Stimulated activated CD8-positive, alpha-beta memory T cell treated with anti-CD3 and anti-CD28 coated beads, Interleukin-15, amount 100 ng/mL, for 24 hours (primary cell): ENCODE results near the gene SEZ6L.

Experiments
- DNase-seq: peaks from one replicate; pipeline ENCODE4 v3.0.0-alpha.2; 2020; ENCODE audit warnings: low read depth

Gene SEZ6L

DNA sequence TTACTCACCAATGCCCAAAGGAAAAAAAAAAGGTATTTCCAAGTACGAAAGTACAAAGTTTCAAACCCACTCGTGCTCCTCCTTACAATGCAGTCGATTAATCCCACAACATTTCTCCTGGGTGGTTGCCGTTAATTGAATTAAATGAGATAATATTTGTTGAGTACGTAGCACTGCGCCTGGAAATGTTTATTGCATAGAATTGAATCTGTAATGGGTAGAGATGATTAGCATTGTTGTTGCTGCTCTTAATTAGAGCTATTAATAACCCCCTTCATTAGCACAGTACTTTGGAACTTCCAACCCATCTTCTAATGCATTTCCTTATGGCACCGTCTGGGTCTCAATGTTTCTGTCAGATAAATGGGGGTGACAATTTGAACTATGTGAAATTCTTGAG lies 77.3 kb downstream of the SEZ6L start:
- DNase-seq: no peak

DNA sequence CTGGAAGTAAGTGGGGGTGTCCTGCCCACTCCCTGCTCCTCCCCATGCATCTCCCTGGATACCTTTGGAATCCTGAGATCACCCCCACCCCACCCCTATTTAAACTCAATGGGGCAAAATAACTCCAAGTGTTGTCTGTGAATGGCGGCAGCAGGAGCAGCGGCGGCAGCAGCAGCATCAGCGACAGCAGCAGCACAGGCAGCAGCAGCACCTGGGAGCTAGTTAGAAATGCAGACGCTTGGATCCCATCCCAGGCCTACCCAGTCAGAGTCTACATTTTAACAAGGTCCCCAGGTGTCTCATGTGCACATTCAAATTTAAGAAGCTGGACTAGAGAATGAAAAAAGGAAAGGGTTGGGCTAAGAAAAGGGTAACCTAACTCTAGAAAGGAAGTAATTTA lies 82.6 kb downstream of the SEZ6L start:
- no peak for DNase-seq

DNA sequence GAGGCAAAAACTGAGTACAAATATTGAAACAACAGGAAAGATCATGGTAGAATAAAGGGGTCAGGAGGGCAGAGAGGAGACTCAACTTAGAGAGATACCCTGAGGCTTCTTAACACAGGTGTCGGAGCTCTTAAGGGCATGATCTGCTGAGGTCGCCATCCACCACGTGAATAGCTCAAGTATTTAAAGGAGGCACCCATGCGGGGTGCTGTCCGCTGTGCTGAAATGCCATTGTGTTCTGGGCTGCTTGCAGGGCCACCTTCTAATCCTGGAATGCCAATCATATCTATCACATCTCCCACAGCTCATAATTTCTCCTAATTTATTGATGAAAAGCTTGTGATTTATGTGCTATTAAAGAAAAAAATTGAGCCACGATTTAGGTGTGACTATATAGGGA lies 90.2 kb downstream of the SEZ6L start:
- no peak for DNase-seq

DNA sequence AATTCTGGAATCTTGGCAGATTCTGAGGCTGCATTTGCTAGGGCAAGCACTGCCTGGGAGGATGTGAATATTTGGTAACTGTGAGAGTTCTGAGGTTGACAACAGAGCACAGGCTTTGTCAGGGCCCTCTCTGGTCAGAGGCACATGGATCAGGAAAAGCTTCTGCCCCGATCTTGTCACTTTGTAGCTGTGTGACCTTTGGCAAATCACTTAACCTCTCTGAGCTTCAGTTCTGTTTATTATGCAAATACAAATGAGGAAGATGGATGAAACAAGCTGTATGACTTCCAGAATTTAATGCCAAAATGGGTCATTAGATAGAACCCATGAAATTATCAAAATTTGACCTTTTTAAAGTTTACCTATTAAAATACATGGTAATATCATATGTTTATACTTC lies 94.9 kb downstream of the SEZ6L start:
- no peak for DNase-seq

DNA sequence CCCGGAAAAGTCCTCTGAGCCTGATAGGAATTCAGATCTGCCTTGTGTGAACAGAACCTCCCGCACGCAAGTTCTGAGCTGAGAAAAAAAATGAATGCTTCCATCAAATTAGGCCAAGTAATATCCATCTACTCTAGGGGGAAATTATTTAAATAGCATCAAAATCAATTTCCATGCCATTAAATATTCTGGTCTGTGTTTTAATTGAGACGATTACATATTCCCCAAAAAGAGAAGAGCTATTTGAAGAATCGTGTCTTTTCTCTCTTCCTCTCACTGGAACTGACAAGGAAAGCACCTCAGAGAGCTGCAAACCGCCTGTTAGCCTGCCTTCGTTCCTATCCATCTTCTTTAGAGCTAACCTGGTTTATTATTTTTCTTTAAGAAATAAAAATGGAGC lies 96.0 kb downstream of the SEZ6L start:
- no peak for DNase-seq

DNA sequence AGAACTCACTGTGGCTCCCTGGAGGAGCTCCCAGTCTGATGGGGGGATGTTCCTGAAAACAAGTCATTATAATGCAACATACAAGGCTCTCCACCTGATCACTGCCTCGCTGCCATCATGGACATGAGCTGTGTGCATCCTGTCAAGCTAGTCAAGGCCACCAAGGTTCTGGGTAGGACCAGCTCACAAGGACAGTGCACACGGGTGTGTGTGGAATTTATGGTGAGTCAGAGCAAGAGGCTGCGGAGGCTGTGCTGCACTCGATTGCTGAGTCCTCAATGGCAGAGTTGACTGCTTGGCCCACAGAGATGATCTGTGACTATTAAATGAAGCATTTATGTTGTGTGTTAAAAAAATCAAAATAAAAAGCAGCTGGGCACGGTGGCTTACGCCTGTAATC lies 96.6 kb downstream of the SEZ6L start:
- DNase-seq: no peak

DNA sequence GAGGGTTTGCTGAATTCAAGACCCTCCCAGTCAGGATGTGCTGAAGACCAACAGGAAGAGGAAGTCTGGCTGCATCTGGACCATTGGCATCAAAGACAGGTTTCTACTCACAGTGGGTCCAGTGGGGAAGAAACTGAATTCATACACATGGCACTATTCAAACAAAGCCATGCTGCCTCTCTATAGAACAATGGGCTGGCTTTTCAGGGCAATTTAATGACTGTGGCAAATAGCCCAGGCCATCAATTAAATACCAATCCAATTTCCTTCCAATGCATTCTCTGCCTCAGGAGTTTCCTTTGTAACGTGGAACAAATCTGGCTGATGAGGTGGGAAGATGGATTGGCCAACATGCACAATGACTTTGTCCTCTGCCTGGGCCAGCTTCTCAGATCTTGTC lies 98.6 kb downstream of the SEZ6L start:
- DNase-seq: no peak

DNA sequence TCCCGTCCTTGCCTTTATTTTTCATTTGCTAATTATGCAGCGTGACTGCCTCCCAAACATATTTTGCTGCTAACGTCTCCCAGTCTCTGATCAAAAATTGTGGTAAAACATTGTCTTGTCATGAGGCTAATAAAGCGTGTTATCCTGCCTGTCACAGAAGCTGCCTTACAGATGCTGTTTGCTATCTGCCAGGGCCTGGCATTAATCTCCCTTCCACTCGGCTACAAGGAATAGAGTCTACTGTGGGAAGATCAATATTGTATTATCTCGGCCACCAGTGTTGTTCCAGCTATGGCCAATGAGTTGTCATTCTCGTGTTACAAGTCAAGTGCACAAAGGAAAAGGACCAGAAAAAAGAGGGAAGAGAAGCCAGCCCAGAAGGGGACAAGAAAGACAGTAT lies 100.3 kb downstream of the SEZ6L start:
- DNase-seq: no peak

DNA sequence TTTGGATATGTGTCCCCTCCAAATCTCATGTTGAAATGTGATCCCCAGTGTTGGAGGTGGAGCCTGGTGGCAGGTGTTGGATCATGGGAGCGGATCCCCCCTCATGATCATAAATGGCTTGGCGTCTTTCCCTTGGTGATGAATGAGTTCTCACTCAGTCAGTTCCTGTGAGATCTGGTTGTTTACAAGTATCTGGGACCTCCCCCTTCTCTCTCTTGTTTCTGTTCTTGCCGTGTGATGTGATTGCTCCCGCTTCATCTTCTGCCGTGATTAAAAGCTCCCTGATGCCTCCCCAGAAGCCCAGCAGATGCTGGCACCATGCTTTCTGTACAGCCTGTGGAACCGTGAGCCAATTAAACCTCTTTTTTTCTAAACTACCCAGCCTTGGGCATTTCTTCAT lies 102.2 kb downstream of the SEZ6L start:
- DNase-seq: no peak

DNA sequence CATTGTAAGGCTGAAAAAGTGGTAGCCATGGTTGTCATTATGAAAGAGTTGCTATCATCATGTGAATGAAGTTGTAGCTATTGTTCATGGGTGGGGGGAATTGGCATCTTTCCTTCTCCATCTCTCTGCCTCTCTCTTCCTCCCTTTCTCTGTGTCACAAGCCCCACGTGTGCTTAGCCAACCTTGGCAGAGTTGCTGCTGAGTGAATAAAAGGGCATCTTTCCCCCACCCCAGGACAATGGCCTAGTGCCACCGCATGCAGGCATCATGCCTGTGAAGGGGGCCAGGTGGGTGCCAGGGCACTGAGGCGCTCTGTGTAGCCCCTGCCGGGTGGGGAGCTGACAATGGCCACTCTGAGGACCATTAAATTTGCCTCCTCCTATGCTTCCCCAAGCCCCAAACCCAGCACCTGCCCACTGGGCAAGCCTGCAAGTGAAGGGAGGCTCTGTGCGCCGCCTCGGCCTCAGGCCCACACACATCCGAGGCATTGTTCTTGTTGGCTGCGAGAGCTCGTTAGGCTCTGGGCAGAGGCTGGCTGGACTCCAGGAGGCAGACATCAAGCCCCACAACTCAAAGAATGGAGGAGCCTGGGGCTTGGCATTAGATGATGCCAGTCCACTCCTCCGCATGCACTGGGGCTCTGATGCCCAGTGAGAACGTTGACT lies 103.9 kb downstream of the SEZ6L start:
- DNase-seq: no peak

DNA sequence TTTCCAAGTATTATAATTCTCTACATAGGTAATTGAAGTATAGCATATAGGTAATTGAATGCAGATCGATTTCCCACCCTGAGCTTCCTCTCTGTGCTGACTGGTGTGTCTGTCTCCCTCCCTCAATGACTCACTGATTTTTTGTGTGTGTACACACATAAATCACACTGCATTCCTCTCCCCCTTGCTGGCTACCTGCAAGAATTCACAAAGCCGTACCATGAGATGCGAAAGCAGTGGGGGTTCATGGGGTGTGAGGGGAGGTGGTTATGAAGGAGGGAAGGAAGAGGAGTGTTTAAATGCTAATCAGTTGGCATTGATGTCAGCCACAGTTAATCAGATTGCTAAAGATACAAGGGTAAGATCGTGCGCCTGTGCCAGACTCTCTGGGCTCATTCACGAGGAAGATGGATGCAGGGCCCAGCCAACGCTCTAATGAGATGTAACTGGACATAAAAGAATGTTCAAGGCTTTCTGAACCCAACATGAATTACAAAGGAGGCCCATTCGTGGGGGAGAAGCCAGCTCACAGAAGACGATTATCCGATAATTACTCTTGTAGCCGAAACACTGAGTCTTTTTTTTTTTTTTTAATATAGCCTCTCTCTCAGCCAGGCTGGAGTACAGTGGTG lies 107.4 kb downstream of the SEZ6L start:
- DNase-seq: no peak

DNA sequence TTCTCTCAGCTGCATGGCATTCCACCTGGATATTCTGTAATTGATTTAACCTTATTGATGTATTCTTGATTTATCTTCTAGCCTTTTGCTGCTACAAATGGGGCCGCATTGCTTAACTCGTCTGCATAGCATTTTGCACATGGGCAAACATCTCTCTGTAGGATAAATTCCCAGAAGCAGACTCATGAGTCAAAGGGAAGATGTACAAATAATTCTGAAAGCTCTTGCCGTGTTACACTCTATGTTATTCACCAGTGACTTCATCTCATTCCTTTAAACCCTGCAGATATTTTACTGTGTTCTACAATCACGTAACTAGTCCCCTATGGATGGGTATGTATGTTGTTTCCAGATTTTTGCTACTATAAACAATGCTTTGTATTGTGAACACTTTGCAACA lies 112.7 kb downstream of the SEZ6L start:
- DNase-seq: no peak

DNA sequence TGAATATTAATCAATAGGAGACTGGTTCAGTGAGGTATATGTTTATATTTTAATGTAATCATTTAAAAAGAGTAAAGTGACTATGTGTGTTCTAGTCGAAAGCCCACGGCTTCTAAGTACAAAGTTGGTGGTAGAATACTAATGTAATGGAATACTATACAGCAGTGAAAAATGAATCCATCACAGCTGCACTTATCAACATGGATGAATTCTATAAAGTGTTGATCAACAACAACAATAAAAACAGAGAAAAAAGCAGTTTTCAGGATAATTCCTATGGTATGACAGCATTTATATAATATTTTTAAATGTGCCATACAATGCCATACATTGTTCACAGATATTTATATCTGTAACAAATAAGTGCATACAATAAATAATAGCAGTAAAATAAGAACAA lies 114.1 kb downstream of the SEZ6L start:
- no peak for DNase-seq

DNA sequence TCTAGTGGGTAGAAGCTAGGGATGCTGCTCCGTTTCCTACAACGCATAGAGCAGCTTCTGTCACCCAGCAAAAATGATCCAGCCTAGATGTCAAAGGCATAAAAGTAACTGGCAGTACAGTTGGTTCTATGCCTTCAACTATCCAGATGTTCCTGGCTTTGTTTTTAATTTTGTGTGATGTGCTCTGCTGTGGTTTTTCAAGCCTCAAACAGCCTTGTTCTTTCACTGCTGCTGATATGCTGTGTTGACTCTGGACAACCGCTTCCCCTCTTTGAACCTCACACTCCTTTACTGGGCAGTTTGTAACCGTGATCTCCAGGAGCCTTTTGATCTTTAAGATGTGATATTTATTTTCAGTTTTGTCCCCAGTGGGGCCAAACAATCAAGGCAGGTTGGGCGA lies 116.4 kb downstream of the SEZ6L start:
- no peak for DNase-seq

DNA sequence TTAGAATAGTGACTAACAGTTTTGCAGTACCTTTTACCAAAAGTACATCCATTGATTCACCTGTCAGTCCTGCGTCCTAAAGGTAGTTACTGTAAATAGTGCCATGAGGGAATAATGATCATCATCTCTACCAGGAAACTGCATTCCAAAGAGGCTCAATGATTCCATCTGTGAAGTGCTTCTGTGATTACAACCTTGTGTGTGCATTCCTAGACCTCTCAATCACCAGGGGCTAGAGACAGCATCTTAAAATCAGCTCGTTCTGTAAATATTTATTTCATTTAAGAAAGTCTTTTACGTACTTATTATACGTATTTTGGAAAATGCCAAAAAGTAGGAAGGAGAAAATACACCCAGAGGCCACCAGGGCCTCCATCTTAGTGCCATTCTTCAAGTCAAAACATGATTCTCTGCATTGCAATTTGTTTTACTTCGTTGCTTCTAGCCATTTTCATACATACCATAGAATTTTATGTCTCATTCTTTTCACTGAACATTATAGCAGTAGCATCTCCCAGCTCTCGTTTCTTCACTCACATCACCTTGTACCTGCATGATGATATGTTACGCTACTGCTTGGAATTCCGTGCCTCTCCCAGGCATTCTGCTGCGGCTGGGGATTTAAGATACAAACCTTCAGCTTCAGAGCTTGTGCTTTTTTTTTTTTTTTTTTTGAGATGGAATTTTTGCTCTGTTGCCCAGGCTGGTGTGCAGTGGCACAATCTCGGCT lies 117.0 kb downstream of the SEZ6L start:
- no peak for DNase-seq

DNA sequence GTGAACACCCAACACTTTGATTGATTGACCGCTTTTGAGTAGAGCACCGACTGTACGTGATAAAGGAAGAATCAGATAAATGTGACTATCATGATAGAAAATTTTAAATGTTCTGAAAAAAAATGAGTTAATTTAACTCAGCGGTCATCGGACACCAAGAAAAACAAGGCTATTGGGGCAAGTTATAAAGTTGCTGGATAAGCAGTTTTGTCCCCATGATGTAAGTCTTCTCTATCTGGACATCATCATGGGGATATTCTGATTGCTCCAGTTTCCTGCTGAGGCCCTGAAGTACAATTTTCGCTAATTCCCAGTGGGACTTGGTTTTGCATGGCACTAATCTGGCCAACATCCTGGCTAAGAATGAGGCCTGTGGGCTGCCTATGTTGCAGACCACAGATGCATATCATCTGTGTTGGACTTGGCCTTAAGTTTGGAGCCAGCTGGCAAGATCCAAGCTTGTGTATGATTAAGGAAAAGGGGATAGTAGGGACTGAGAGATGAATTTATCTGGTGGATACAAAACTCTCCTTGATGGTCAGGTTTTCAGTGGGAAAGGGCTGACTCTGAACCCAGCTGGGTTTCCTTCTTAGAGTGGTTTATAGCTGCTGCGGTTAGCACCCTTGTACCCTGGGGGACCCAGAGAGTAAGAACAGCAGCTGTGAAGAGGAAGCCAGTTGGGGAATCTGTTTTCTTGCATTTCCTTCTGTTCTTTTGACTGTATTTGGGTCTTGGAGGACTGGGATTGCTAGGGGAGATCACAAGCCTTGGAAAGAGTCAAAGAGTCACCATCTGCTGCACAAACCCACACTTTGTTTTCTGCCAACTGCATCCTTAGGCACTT lies 118.3 kb downstream of the SEZ6L start:
- no peak for DNase-seq

DNA sequence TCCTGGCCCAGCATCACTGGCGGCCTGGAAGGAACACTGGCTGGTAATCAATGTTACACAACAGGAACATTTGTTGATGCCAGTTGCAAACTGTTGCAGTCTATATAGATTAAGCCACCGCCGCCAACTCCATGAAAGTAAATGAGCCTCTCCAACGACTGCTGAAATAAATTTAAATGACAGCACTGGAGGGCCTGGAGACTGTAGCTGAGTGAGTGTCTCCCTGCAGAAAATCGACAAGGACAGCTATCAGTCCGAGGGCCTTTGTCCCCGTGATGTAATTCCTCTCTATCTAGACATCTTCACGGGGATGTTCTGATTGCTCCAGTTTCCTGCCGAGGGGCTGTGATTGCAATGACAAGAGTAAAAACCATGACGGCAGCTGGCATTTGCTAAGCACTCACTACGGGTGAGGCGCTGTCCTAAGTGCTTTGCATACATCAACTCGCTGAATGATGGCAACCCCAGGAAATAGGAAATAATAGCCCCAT lies 120.4 kb downstream of the SEZ6L start:
- DNase-seq: no peak

DNA sequence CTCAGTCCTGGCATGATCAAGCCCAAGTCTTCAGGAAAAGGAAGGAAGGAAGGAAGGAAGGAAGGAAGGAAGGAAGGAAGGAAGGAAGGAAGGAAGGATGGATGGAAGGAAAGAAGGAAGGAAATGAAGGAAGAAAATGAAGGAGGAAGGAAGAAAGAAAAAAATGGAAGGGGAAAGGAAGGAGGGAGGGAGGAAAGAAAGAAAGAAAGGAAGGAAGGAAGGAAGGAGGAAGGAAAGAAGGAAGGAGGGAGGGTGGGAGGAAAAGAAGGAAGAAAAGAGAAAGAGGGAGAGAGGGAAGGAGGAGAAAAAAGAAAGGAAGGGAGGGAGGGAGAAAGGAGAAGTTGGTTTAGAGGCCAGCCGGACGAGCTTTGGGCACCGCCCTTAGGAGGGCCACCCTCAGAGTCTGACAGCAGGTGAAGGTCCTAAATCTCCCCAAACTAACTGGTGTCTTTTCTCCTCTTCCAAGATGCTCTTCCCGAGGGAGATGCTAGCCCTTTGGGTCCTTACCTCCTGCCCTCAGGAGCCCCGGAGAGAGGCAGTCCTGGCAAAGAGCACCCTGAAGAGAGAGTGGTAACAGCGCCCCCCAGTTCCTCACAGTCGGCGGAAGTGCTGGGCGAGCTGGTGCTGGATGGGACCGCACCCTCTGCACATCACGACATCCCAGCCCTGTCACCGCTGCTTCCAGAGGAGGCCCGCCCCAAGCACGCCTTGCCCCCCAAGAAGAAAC lies 122.8 kb downstream of the SEZ6L start:
- no peak for DNase-seq

DNA sequence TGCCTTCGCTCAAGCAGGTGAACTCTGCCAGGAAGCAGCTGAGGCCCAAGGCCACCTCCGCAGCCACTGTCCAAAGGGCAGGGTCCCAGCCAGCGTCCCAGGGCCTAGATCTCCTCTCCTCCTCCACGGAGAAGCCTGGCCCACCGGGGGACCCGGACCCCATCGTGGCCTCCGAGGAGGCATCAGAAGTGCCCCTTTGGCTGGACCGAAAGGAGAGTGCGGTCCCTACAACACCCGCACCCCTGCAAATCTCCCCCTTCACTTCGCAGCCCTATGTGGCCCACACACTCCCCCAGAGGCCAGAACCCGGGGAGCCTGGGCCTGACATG lies 123.4 kb downstream of the SEZ6L start:
- no peak for DNase-seq

DNA sequence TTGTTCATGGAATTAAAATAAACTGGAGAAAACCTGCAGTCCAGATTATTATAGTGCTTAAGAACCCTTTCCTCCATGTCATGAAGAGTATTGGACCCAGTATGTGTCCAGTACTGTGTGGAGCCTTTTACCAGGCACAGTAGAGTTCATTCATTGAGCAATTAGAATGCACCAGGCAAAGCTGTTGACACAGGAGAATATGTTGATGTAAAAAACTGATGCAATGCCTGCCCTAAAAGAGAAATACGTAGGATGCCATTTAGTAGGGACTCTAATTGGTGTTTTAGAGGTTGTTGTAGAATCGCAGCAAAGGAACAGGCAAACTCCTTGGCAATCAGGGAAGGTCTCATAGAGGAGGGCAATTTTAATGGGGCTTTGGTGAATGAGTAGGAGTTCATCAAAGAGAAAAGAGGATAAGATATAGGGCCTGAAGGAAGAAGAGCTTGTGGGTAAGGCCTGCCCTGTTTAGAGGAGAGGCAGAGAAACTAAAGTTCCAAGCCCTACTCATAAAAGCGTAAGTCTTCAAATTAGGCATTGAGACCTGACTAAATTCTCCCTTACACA lies 126.4 kb downstream of the SEZ6L start:
- DNase-seq: no peak

DNA sequence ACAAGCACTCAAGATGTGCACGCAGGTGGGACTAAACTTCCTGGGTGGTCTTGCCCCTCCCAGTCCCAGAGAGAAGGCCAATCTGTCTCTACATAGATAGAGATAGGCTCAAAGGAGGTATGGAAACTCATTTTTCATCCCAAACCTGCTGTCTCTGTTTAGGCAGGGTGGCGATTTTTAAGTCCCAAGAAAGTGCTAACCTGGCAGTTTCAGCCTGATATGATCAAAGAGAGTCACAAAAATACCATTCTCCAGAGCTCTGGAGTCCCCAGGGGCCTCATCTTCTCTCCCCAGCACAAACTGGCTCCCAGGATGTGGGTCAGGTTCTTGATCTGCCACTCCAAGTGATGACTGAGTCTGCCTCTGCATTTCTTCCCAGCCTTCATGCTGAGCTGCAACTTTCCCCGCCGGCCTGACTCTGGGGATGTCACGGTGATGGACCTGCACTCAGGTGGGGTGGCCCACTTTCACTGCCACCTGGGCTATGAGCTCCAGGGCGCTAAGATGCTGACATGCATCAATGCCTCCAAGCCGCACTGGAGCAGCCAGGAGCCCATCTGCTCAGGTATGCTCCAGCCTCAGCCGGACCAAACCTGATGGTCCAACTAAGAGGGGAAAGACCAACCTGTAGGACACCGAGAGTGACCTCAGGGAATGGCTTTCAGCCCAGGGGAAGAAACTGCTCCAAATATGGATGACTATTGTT lies 129.5 kb downstream of the SEZ6L start:
- DNase-seq: no peak
